Stimulated activated CD4-positive, alpha-beta T cell treated with anti-CD3 and anti-CD28 coated beads, Interleukin-2, amount 100 ng/mL, for 48 hours (primary cell): Measurements from ENCODE around the gene RRP8.

ENCODE experiments used
- DNase-seq, 2 donors: peaks; one replicate each; pipeline ENCODE4 v3.0.0-alpha.2; 2020

RRP8 gene

DNA sequence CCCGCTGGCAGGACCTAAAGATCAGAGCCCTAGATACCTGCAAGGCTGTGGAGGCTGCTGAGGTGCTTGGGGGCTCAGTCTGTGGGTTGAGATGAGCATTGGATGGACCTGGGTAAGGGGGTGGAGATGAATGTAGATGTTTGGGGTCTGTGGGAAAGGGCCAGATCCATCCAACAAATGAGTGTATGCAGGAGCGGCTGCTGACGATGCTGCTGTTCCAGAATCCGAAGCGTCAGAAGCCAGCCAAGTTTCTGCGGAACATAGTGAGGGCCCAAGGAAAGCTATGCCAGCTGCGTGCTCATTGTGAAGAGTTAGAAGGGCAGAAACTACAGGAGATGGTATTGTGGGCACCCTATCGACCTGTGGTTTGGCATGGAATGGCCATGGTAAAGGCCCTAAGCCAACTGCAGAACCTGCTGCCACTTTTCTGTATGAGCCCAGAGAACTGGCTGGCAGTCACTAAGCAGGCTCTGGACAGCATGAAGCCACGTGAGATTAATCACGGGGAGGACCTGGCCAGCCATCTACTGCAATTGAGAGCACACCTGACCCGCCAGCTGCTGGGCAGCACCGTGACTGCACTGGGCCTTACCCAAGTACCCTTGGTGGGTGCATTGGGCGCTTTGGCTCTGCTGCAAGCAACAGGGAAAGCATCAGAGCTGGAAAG lies 36.6 kb downstream of the RRP8 start:
- no peak for DNase-seq

DNA sequence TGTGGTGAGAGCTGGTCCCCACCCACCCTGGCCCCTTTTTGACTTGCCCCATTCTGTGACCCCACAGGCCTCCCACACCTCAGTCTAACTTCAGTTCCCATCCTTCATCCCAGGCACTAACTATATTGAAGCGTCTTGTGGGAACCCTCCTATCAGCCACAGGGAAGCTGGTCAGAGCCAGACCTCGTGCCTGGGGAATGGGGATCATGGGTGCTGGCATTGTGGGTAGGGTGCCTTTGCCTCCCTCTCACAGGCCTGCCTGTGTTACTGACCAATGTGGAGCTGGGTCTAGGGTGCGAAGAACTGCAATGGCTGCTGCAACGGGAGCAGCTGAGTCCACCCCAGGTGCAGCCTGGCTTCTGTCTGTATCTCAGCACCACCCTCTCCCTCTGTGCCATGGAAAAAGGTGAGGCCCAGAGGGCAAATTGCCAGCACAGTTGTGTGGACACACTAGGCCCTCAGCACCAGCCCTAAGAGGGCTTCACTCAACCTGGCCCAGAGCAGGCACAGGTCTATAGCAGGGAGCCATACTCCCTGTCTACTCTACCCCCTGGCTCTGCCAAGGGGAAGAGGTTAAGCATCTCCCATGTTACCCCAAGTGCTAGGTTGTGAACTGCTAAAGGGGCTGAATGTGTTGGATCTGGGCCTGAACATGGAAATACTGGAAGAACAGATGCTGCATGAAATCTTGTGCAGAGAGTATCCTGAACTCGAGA lies 37.3 kb downstream of the RRP8 start:
- DNase-seq = no peak

DNA sequence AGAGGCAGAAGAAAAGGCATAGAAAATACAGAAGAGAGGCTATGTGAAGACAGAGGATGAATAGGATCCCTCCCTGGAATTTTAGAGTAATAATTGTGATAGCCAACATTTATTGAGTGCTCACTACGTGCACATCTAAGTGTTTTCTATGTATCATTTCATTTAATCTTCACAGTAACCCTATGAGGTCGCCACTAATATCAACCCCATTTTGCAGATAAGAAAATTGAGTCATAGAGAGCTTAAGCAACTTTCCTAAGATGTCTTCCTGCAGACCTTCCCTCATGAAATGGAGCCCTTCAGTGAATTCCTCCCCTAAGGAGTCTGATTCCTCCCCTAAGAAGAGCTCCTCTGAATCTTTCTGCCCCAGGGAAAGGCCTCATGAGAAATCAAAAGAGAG lies 38.1 kb downstream of the RRP8 start:
- no peak for DNase-seq

DNA sequence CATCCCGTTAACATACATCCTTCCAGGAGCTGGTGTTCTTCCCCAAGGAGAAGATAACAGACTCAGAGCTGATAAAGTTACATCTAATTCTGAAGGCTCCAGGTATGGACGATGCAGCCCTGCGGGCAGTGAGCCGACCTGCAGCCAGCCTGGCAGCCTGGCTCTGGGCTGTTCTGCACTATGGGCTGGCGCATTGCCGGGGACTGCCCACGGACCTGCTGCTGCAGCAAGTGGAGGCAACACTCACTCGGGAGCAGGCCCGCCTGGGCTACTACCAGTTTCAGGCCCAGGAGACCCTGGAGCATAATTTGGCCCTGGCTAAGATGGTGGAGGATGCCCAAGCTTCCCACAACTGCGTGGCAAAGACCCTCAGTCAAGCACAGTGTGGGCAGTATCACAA lies 39.7 kb downstream of the RRP8 start:
- DNase-seq = no peak

DNA sequence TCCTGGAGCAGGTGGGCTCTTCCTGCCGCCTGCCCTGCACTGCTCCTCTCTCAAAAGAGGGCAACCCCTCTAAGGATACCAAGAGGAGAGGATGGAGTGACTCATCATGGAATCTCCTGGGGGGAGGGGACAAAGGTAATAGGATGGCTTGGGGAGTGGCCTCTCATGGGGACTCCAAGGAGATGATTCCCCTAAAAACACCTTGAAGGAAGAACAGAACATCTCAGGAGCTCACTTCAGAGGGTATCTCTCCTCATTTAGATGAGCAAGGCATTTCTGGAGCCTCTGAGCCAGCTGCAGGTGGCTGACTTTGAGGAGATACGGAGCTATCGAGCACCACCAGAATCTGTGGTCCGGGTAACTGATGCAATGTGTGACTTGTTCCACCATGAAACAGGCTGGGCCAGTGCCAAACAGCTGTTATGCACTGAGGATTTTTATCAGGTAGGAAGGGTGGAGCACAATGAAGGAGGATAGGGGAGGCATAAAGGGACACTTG lies 40.2 kb downstream of the RRP8 start:
- no peak for DNase-seq

DNA sequence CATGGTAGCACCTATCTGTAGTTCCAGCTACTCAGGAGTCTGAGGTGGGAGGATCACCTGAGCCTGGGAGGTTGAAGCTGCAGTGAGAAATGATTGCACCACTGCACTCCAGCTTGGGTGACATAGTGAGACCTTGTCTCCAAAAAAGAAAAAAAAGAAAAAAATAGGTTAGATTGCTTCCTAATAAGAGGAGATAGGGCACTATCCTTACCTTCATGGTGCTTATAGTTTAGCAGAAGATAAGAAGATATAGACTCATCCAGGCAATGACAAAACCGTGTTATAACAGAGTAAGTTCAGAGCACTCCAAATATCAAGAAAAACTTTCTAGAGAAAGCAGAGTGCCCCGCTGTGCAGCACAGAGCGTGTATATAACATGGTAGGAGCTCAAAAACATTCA lies 42.1 kb downstream of the RRP8 start:
- DNase-seq = no peak

DNA sequence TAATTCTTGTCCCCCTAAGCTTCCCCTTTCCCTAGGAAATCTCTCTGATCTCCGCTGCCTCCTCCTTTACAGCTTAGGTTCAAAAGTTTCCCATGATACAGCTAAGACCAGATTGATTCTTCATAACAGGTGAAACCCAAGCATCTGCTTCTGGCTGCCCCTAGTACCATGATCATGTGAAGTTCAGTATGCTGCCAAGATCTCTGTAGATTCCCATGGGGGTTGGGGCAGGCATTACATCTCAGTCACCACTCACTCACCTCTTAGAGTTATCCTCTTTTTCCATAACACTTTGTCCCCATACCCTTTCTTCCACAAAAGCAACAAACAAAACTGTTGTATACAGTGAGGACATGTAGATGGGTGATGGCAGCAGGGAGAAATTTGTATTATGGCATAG lies 44.0 kb downstream of the RRP8 start:
- DNase-seq = no peak

DNA sequence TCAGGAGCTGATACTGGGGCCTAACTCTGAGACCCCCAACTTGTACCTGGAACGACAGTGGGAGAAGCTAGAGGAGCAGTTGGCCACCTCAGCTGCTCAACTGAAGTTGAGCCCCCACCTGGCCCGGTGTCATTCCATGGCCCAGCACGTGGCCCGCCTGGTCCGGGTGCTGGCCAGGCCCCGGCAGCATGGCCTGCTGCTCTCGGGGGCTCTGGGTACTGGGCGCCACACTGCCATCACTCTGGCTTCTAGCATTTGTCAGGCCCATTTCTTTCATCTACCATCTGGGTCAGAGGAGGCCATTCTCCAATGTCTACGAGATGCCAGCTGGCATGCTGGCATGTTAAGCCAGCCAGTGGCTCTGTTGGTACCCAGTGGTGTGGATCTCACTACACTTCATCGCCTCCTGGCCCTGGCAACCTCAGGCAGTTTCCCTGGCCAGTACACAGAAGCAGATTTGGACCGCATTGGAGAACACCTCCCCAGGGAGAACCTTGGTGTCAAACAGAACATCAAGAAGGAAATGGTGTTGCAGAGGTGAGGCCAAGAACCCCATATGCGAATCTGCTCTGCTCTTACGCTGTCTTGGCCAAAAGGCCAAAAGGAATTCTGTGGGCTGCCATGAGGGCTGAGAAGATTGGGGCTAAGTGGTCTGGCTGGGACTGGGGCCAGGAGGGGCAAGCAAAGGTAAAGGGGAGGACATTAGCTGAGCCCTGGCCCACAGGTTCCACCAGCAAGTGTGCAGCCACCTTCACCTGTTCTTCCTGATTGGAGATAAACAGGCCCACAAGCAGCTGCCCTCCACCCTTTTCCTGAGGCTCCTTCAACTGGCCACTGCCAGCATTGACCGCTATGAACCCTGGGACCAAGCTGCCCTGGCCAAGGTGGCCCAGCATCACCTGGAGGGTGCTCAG lies 45.4 kb downstream of the RRP8 start:
- no peak for DNase-seq

DNA sequence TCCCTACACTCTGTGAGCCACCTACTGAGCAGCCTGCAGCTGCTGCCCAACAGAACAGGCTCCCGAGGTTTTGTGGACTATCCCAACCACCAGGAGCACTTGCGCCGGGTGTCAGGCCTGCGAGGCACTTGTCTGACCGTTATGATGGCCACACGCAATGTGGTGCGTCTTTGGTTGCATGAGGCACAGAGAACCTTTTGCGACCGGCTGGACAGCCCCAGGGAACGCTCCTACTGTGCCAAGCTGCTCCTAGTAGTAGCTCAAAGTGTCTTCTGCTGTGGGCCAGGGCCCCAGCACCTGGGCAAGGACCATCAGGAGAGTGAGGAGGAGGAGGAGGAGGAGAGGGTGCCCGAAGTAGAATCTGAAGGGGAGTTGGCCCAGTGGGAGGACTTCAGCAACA lies 46.4 kb downstream of the RRP8 start:
- DNase-seq = no peak

DNA sequence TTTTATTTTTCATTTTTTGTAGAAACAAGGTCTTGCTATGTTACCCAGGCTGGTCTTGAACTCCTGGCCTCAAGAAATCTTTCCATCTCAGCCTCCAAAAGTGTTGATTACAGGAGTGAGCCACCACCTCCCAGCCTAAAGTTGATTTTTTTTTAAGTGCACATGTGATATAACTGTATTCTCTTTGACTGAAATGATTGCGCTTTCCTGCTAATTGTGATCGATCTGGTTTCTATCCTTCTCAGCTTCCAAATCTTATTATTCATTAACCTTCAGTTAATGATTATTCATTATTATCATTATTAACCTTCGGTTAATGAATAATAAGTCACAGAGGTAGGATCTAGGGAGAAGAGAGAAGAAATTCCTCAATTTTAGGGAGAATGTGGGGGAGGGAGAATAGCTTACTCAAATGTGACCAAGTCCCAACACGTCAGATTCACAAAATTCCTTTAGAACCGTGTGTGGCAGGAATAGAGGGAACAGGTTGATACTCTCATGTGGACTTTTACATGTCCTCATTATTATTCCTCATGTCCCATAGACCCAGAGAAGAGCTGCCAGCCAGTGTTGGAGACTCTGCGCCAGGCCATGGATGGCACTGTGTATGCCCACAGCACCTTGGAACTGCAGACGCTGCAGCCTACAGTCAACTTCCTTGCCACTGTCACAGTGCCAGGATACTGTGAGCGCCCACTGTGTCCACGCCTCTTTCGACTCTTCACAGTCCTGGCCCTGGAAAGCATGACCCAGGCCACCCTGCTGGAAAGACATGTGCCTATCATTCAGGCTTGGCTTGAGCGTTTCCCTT lies 47.1 kb downstream of the RRP8 start:
- no peak for DNase-seq

DNA sequence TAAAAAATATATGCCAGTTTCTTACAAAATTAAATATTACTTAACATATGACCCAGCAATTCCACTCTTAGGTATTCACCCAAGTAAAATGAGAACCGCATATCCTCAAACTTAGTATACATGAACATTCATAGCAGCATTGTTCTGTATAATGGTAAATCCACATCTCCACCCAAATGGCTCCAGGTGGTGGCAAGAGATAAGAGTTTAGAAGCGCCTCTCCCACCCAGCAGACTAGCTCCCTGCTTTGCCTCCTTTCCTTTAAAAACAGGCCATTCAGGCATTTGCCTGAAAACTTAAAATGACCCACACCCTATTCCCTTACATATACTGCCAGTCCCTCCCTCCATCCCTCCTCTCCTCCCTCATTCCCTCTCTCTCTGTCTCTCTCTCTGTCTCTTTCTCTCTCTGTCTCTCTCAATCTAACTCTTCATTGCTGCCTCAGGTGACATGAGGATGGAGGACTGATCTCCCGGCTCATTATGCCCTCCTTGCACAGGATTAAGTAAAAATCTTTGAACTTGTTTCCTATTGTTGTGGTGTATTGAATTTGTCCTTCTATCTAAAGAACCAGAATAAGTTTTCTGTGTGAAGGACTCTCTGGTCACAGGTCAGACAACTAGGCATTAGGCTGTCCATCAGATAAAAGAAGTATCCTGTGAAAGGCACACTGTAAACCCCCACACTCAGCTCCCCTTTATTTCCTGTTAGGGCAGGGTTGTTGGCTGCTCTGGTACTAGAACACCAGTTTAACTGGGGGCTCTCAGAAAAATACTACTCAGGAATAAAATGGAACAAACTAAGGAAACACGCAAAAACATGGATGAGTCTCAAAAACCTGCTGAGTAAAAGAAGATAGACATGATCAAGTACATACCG lies 48.3 kb downstream of the RRP8 start:
- no peak for DNase-seq

DNA sequence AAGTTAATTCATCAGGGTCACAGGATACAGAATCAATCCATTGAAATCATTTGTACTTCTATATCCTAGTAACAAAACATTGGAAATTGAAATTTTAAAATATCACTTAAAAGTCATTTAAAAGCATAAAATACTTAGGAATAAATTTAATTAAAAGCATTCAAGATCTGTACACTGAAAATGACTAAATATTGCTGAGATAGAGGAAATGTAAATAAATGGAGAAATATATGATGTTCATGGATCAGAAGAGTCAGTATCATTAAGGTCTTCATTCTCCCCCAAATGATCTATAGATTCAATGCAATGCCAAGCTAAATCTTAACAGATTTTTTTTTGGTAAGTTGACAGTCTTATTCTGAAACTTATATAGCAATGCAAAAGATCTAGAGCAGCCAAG lies 49.8 kb downstream of the RRP8 start:
- DNase-seq = no peak

DNA sequence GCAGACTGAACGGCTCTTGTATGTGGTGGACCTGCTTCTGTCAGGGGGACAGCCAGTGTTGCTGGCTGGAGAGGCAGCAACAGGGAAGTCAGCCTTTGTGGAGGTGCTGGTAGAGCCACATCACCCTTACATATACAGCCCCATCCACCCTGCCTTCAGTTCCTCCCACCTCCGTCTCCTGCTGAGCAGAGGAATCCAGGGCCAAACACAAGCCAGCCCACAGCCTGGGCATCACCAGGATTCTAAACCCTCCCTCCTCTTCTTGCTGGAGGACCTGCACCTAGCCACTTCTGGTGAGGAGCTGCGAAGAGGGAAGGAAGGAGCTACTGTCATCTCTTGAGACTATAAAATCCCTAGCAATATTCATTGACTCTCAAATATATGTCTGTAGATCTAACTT lies 54.8 kb downstream of the RRP8 start:
- DNase-seq = no peak

DNA sequence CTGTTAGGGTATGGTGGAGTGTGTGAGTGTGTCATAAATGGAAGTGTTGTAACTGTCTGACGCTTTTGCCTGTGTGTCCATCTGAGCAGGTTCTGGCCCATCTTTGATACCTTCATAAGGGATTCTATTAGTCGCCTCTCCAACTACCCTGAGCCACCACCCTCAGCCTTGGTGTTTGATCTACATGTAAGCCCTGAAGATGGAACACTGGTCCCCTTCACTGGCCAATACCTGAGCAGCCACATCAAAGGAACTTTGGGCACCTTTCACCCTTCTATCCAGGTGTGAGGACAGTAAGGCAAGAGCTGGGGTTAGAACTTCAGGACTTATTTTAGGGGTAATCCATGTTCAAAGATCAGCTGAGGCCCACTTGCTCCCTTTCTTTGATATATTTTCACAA lies 55.3 kb downstream of the RRP8 start:
- DNase-seq = no peak

DNA sequence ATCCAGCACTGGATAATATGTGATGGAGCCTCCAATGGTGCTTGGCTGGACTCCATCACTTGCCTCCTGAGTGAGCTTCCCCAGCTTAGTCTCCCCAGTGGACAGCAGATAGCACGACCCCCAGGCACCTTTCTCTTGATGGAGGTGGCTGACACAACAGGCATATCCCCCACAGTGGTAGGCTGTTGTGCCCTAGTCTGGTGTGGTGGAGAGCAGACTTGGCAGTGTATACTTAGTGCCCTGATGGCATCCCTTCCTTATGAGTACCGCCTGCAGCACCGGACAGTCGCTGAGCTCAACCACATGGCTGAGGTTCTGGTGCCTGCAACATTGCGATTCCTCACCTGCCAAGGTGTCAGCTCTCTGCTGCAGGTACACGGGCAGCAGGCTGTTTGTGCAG lies 56.2 kb downstream of the RRP8 start:
- no peak for DNase-seq

DNA sequence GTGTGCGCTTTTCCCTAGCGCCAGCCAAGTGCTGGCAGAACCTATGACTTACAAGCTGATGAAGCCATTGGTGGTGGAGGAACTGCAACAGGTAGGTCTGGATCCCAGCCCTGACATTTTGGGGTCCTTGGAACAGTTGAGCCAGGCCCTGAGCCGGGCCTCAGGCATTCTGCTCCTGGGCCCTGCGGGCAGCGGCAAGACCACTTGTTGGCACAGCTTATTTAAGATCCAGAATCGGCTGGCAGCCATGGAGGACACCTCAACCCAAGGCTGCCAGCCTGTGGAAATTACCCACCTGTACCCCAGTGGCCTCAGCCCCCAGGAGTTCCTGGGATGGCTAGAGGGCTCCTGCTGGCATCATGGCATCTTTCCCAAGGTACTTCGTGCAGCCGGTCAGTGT lies 56.7 kb downstream of the RRP8 start:
- no peak for DNase-seq

DNA sequence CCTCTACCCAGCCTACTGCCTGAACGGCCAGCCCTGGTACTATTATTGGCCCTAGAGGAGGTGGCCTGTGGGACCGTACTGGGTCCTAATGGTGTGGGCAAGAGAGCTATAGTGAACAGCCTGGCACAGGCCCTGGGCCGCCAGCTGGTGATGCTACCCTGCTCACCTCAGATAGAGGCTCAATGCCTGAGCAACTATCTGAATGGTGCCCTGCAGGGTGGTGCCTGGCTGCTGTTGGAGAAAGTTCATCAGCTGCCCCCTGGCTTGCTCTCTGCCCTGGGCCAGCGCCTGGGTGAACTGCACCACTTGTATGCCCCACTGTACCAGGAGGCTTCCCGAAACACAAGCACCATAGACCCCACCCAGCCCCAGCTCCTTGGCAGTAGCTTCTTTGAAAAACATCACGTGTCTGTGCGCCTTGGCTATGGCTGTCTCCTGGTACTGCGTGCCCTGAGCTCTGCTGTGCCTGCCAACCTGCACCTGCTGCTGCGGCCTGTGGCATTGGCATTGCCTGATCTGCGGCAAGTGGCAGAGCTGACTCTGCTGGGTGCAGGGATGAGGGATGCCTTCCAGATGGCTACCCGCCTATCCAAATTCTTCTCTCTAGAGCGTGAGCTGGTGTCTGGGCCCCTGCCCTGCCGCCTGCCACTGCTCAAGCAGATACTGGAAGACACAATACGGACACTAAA lies 57.4 kb downstream of the RRP8 start:
- DNase-seq = no peak
